HG02973 (cell line): ENCODE measurements around the gene LRMDA.
"Not testable (repeated sequence)": the region's sequence is repeated elsewhere in the genome, so short reads cannot be mapped to it uniquely, and the experiment has no call there.

Experiments used
- ATAC-seq: cut with Tn5 transposase; IDR thresholded peaks from one replicate; pipeline ENCODE4 v1.9.1; 2021; ENCODE audit warnings: moderate library complexity; ENCODE audit not compliant: unreplicated experiment

LRMDA gene

DNA sequence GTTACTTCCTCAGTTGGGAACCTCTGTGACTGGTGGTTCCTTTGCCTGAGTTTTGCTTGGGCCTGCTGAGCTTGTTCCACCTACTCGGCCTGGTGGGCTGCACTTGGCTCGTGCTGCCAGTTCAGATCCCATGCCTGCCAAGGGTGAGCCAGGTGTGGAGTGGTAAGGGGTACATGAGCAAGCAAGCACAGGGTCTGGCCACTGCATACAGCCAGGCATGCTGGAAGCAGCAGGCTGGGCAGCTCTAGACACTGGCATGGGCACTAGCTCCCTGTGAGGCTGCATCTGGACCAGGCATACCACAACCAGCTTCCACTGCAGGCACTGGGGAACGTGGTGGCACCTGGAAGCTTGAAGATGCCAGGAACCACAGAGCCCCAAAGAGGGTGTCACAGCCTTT, 624.0 kb downstream of the LRMDA start:
- no peak for ATAC-seq

DNA sequence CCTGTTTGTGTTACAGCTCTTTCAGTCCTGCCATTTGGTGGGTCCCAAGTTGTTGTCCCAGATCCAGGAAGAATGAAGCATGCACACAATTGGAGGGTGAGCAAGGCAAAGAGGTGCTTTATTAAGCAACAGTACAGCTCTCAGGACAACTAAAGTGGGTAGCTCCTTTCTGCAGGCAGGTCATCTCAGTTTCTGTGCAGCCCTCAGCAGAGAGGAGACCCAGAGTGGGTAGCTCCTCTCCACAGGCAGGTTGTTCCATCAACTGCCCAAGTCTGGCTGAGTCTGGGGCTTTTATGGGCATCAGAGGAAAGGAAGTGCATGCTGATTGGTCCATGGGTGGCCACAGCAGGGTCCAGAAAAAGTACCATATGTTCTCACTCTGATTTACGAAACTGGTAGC, 624.5 kb downstream of the LRMDA start:
- ATAC-seq, result no peak

DNA sequence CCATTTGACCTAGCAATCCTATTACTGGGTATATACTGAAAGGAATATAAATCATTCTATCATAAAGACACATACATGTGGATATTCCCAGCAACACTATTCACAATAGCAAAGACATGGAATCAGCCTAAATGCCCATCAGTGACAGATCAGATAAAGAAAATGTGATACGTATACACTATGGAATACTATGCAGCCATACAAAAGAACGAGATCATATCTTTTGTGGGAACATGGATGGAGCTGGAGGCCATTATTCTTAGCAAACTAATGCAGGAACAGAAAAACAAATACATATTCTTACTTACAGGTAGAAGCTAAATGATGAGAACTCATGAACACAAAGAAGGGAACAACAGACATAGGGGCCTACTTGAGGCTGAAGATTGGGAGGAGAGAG, 629.6 kb downstream of the LRMDA start:
- not testable (repeated sequence) for ATAC-seq

DNA sequence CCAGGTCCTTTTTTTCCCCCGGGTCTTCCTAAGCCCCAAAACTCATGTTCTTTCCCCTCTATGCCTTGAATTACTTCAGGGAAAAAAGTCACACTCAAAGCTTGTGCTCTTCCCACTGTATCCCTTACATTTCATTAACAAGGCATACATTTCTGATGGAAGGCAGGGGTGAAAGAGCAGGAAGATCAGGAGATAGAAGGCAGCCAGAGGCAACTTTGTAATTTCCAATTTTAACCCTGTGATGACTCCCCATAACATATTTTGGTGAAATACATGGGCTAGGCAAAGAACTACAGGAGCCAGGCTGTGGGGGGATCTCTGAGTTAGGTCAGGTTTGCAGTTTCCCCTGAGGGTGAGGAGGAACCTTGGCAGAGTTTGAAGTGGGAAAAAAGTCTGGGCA, 635.0 kb downstream of the LRMDA start:
- ATAC-seq, result no peak

DNA sequence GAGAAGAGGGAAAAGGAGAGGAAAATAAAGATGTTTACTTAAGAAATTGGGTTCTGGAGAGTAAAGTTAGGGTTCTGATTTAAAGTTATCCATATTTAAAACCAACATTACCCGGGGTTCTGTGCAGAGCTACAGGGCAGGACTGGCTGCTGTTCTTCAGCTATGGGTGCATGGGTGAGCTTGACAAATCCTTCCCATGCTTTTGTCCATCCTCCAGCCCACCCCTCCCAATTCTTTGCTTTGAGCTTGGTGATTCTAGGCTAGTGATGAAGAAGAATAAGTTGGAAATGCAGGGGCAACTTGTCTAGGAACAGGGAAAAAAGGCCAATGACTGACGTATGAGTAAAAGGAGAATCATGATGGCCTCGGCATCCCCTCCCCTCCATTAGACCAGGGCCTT, 636.0 kb downstream of the LRMDA start:
- no peak for ATAC-seq

DNA sequence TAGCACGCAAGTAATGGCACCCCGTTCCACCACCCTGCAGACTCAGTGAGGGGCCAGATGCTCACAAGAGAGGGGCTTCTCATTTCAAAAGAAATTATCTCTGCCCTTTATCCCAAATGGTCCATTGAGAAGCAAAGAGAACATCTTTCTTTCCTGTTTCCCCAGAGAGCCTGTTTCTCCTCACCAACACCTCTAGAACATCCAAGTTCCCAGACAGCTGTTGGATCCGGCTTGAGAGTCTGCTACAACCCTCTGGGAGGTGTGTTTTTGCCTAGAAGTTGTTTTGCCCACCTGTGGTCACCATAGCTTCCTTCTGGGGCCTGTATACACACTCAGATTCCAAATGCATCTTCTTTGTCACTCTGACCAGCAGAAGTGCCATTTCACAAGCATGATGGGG, 637.4 kb downstream of the LRMDA start:
- no peak for ATAC-seq

DNA sequence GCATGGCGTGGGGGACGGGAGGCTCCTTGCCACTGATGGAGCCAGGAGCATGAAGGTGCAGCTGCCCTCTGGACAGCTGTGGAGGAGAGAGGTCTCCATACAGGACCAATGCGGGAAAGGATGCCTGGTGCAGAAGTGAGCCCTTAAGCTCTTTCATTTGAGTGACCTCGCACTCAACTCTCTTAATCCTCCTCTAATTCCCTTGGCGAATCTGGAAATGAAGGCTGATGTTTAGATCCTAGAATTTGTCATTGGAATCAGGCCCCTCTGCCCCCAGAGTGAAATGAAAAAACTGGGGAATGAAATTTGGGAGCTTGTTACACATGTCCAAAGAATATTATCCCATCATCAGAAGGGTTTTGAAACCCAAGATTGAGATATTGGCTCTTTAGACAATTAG, 639.5 kb downstream of the LRMDA start:
- no peak for ATAC-seq

DNA sequence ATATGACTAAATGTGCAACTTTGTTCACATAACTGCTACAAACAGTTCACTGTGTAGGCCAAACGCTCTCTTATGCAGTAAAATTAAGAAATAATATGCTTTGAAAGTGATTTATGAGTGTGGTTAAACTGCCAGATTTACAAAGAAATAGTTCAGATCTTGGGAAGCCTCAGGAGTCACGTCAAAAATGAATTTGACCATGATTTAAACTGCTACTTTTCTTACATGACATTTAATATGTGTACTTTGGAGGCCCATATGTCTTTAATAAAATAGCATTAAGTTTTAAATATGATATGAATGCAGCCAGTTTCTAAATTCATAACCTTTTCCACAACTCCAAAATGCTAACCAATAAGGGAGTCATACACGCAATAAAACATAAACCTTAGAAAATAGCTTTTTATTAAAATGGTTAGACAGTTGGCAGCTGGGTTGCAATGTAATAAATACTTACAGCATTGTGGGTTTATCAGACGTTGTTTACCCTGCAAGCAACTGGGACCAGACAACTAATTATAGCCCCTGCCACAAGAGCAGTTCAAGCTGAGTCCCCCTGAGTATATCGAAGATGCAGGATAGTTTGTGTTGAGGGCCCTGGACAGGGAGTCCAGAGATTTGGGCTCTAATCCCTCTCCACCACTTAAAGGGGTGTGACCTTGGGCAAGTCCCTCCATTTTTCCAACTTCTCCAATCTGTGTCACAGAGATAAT, 640.4 kb downstream of the LRMDA start:
- ATAC-seq, result no peak

DNA sequence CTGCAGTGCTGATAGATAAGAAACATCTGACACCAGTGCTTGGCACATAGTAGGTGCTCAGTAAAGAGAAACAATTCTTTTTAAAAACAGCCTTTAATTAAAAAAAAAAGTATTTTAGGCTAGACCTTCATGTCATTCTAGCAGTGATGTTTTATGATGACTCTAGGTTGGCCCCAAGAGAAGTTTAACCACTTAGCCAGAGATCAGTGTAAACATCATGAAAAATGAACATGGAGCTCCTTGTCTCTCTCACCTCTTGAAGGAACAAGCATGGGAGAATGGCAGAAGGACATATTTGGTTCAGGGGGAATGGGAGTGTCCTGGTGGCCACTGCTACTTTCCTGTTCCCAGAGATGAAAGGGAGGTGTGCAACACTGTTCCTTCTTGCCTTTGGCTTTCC, 641.0 kb downstream of the LRMDA start:
- no peak for ATAC-seq

DNA sequence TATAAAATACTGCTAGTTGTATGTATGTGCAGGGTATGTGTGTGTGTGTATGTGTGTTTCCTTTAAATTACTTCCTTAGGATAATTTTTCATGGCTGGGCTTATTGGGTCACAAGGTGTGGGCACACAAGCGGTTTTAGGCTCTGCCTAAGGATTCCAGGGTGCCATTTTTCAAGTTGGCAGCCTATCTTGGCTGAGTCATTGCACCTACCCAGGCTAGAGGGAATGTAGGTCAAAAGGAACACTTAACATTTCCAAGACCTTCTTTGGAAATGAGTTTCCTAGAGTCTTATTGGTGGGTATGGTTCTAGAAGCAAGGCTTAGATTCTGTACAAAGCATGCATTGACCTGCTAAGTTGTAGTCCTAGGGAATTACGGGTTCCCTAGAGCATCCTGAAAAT, 642.1 kb downstream of the LRMDA start:
- no peak for ATAC-seq

DNA sequence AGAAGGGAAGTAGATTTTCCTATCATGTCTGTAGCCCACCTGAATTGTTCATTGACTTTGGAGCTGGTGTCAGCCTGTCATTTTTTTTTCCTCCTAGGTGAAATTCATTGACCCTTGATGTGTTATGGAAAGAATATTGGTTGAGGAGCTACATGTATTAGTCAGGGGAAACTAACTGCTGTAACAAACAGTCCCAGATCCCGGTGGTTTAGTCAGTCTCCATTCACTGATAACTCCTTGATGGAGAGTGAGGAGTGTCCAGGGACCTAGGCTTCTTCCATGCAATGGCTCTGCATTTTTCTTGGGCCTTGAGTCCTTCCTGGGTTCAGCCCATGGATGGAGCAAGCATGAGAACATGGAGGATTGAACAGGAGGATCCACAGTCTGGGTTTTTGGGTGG, 643.2 kb downstream of the LRMDA start:
- no peak for ATAC-seq

DNA sequence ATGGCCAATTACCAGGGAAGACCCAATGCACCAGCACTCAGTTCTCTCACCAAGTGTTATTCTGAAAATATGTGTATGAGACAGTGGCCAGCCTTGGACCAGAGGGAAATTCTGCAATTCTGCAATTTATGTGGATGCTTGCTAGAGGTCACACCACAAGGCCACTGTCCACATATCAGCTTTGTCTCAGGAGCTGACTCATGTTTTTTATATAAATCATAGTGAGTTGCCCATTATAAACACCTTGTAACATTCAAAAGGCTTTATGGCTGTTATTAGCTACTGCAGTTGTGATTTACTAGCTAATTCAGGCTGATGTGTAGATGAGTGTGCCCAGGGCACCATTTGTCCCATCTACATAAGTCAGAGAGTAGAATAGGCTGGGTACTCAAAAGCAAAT, 649.0 kb downstream of the LRMDA start:
- ATAC-seq, result no peak

DNA sequence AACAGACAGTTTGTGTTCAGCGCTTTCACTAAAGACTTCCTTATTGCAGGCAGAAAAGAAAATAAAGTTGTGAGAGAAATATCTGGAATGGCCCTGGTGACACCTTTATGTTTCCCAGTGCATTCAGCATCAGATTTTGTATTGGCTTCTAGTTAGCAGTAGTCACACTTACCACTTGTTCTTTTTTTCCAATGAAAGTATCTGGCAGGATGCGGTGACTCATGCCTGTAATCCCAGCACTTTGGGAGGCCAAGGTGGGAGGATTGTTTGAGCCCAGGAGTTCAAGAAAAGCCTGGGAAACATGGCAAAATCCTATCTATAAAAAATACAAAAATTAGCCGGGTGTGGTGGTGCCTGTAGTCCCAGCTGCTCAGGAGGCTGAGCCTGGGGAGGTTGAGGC, 649.6 kb downstream of the LRMDA start:
- no peak for ATAC-seq

DNA sequence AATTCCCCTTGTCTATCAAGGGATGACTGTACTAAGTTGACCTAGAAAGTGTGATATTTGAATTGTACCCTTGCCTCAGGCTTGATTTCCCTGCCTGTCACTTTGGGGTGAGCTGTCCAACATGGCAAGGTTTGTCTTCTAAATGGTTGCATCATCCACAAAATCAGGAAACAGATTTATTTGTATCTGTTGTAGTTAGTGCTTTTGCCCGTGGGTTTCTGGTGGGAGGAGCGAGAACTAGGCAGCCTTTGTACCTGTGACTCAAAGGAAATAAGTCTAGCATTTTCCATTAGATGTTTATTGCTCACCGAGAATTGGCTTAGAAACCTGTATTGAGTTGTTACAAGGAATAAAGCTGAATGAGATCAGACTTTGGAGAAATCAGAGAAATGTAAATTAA, 650.8 kb downstream of the LRMDA start:
- ATAC-seq, result no peak

DNA sequence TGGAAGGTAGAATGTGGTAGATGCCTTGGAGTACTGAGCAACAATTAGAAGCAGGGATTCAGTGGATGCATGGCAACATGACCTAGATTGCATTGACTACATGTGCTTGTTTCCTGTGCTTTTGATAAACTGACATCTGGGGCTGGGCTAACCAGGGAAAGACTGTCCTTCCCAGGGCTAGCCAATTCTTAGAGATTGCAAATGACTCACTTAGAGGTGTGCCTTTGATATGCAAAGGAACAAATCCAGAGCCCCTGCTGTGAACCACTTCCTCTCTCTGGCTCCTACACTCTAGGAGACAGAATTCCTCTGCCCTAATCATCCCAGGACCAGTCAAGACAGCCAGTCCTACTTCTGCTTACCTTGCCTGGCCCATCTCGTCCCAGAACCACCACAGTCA, 651.5 kb downstream of the LRMDA start:
- ATAC-seq, result no peak

DNA sequence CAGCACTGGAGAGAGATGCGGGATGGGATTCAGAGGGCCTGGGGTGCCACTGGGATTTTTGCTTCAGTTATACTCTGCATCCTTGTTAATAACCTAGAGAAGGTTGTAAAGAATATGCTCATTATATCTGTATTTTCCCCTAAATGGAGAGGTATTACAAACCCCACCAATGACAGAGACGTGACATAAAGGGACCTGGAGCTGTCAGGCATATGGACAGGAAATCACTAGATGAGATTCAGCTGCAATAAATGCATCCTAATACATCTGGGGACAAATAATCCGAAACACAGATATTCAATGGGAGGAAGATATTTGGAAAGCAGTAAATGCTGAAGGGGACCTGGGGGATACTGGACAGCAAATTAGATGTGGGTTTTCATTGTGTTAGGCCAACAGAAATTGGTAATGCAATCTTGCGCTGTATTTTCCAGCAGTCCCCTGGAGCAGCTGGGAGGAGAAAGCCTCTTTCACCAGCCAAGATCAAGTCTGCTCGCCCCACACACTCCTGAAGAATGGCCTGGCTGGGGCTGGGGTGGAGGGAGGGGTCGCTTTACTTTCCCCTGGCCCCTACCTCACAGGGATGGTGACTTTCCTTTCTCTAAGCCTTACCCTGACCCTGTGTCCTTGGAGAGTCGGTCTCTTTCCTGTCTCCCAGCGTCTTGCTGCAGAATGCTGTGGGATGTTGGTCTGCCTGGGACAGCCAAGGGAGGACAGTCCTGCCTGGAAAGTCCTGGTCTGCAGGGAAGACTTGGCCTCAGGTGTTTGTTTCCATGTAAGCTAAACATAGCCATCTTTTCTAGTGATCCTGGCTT, 653.8 kb downstream of the LRMDA start:
- ATAC-seq, result no peak

DNA sequence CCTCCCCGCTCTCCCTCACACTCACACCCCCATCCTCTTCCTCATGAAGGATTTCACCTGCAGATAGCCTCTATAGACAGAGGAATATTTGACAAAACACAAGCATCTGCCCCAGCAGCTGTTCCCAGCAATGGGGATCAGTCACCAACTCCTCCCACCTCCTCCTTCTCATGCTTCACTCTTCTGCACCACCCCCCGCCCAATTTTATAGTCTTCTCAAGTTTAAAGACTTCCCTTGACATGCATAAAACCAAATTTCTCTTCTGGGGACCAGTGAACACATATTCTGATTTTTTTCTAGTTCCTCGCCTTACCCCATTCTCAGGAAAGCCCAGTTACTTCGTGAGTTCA, 654.4 kb downstream of the LRMDA start:
- ATAC-seq, result no peak

DNA sequence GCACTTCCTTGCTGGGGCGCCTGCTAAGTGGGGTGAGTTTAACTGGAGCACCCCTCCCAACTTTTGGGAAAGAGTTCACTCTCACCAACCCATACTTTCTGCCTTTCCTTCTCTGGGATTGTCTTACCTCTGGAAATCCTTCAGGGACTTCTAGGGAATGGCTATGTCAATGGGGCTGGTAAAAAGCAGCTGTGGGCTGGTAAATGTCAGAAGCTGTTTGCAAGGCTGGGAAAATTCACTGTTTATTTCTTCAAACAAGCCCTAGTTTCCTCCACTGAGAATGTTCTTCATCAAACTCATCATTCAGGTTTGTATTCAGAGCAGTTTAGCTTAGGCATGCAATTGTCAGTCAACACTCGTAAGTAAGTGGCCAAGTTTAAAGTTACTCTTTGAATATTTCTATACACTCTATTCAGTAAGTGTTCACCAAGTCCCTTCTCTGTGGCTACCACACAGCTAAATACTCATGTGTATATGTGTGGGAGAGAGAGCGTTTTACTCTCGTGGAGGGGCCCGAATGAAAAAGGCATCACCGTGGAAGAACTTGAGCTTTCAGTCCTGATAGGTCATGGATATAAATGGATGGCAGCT, 654.8 kb downstream of the LRMDA start:
- peak; percentile 18 for ATAC-seq

DNA sequence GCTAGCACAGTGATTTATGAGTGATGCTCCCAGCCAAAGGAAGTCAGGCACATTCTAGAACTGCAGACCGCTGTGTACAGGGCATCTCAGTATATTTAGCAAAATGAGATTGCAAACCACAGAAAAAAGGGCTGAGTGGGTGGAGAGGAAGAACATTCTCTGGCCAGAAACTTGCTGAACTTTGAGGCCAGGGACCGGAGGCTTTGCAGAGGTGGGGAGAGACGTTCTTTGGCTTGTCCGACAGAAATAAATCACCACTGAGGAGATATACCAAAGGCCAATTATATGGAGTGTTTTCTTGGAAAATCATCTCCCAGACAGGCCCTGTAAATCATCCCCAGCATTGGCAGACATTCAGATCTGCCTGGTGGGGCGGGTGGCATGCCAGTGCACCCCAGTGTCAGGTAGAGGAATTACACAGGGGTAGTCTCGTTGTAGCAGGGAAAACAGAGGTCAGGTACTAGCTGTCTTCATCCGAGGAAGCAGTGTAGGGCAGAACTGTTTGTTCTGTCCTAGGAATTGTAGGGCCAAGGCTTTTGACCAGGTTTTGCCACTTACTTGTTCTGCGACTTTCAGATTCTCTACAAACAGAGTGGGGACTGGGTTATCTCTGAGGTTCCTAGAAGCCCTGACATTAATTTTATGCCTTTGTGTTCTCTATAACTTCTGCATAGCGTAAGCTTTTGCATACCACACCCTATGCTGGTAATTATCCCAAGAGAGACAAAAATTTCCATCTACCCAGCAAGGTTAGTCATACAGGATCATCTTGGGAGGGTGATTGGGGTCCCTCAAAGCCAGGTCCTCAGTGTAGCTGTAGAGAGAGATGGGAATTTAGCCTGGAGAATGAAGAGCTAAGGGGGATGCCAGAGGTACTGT, 655.6 kb downstream of the LRMDA start:
- ATAC-seq, result peak; percentile 65

DNA sequence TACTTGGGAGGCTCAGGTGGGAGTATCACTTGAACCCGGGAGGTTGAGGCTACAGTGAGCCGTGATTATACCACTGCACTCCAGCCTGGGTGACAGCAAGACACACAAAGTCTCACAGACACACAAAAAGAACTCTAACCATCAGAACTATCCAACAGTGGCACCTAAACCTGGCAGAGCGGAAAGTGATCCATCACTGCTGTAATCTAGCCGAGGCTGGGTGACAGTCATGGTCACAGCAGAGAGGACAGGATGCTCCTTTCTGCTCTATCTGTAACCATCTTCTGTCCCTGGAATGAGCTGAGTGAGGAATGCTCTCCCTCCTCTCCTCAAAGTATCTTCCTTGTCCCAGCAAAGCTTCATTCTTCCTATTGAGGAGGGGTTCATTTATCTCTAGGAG, 656.6 kb downstream of the LRMDA start:
- no peak for ATAC-seq

DNA sequence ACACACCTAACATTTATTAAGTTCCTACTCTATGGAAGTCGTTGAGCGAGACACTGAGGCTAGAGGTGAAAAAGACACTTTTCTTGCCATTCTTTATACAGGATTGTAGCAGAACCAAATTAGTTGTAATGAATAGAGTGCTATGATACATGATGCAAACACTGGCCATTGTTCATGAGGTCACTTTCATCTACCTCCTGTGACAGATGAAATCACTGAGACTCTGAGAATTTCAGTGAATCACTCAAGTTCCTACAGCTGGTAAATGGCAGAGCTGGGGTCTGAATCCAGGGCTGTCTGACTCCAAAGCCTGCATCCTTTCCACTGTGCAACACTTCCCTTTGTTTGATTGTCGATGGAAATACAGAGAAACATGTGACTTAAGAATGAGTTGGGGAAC, 657.6 kb downstream of the LRMDA start:
- no peak for ATAC-seq
